B cell (primary cell): ENCODE measurements around the gene CAPZB.

ENCODE experiments used
- CTCF ChIP-seq: fragments of 200-600 bp; IDR thresholded peaks from one replicate; pipeline ENCODE4 v1.8.0; 2022; ENCODE audit warnings: antibody characterized with exemption, mild to moderate bottlenecking
- EZH2 ChIP-seq: IDR thresholded peaks from 2 replicates; pipeline ENCODE4 v1.6.1; 2012; ENCODE audit warnings: borderline replicate concordance, low read depth, mild to moderate bottlenecking, moderate library complexity, low read length; ENCODE audit not compliant: insufficient read depth, poor library complexity, severe bottlenecking

- TF ChIP-seq CTCF, result no peak
- TF ChIP-seq EZH2, result no peak
Measured at GRCh38 chr1:19426294-19427086, 58.8 kb downstream of the CAPZB start.
